Subcutaneous adipose tissue (tissue), 4 donors: ENCODE data around the gene CEP170B. TPM values are rescaled to one million over a fixed set of nuclear protein-coding genes. Genes with fewer than 3 reads are reported as not detected.

Experiments
- CTCF ChIP-seq: fragments of 450-650 bp; IDR thresholded peaks from one replicate; pipeline ENCODE4 v1.5.1; 2016; ENCODE audit warnings: low read depth, mild to moderate bottlenecking, control low read depth, antibody characterized with exemption, moderate library complexity
- total RNA-seq, 4 donors: library from RNA; depleted of rRNA; stranded (reverse); fragments of >200 nt; gene quantifications; one replicate each; pipeline ENCODE4 v1.1.0, GENCODE V29; 2016

CEP170B gene
- total RNA-seq, 4 donors from 2014 or later: 5.6 to 23.9 (median 9.3) TPM

- no peak for TF ChIP-seq CTCF
Measured at GRCh38 chr14:104875412-104875751, 10.3 kb downstream of the CEP170B start.

- no peak for TF ChIP-seq CTCF
Measured at GRCh38 chr14:104875811-104876210, 10.7 kb downstream of the CEP170B start.

- no peak for TF ChIP-seq CTCF
Measured at GRCh38 chr14:104876251-104876699, 11.2 kb downstream of the CEP170B start.

GRCh38 chr14:104877066-104877805 lies 12.2 kb downstream of the CEP170B start:
- no peak for TF ChIP-seq CTCF

- TF ChIP-seq CTCF: no peak
Measured at GRCh38 chr14:104877806-104878550, 12.9 kb downstream of the CEP170B start.

GRCh38 chr14:104878582-104878981 lies 13.5 kb downstream of the CEP170B start:
- TF ChIP-seq CTCF: no peak

GRCh38 chr14:104879201-104879982 lies 14.3 kb downstream of the CEP170B start:
- no peak for TF ChIP-seq CTCF
